A549 (cell line): ENCODE results near the gene CINP. TPM values are rescaled to one million over a fixed set of nuclear protein-coding genes. Genes with fewer than 3 reads are reported as not detected.

ENCODE experiments used
- ATAC-seq, 2 experiments: fragments of 200-7000 bp in 1 of 2; fragments of >200 bp in 1 of 2; cut with Nextera tagmentation in 1 of 2; cut with Tn5 transposase in 1 of 2; 3 replicates each; pipeline versions ENCODE4 v1.8.0 to v1.9.1; 2018 to 2020; ENCODE audit warnings: mild to moderate bottlenecking in 1 of 2, moderate library complexity in 1 of 2
- CTCF ChIA-PET: fragments of 300-600 bp; sonication (Branson Sonifier 250); formaldehyde crosslinking; extraction: SDS; loops from one replicate; lab custom pipeline; 2021; ENCODE audit warnings: antibody characterized with exemption, inconsistent platforms; lab: Yijun Ruan, JAX
- POLR2A ChIA-PET: fragments of 350-600 bp; formaldehyde crosslinking; extraction: SDS; loops from one replicate; lab custom pipeline; 2021; ENCODE audit warnings: antibody characterized with exemption, inconsistent platforms; lab: Yijun Ruan, JAX
- DNase-seq, 2 experiments: peaks; one replicate each; pipeline versions ENCODE4 v3.0.0 to v3.0.0-alpha.2; 2011 to 2016; ENCODE audit warnings: low read depth in 1 of 2, low spot score in 1 of 2
- FAIRE-seq: peaks from 2 replicates; lab custom pipeline; 2011; peaks lifted over from hg19 to GRCh38; lab: Jason Lieb, UNC
- H3K27ac ChIP-seq, 2 experiments: fragments of >200 bp; sonication (Bioruptor Twin); formaldehyde crosslinking; 3 replicates each; pipeline ENCODE4 v1.5.1; 2016 to 2017
- H3K4me1 ChIP-seq: fragments of >200 bp; sonication (Bioruptor Twin); formaldehyde crosslinking; 3 replicates; pipeline ENCODE4 v1.6.1; 2016
- H3K4me2 ChIP-seq: fragments of >200 bp; sonication (Bioruptor Twin); formaldehyde crosslinking; 3 replicates; pipeline ENCODE4 v1.6.1; 2016
- H3K4me3 ChIP-seq: fragments of >200 bp; sonication (Bioruptor Twin); formaldehyde crosslinking; 3 replicates; pipeline ENCODE4 v1.5.1; 2016
- H3K9me3 ChIP-seq: fragments of >200 bp; sonication (Bioruptor Twin); formaldehyde crosslinking; 3 replicates; pipeline ENCODE4 v1.6.1; 2016
- CEBPB ChIP-seq, 2 experiments: fragments of >200 bp in 1 of 2; sonication (Bioruptor Twin) in 1 of 2; formaldehyde crosslinking in 1 of 2; IDR thresholded peaks; 2 replicates each; pipeline ENCODE4 v1.6.1; 2012 to 2016
- CHD4 ChIP-seq: fragments of 200-600 bp; sonication (generic); IDR thresholded peaks from 2 replicates; pipeline ENCODE4 v1.6.1; 2016; ENCODE audit warnings: antibody characterized with exemption, mild to moderate bottlenecking, borderline replicate concordance
- E2F6 ChIP-seq: IDR thresholded peaks from 2 replicates; pipeline ENCODE4 v1.6.1; 2012; ENCODE audit warnings: low read depth, borderline replicate concordance
- EHF ChIP-seq: fragments of 250-450 bp; sonication (Bioruptor Pico); IDR thresholded peaks from 2 replicates; pipeline ENCODE4 v1.5.0; 2020; ENCODE audit warnings: mild to moderate bottlenecking
- EHMT2 ChIP-seq: fragments of 200-600 bp; sonication (generic); IDR thresholded peaks from 2 replicates; pipeline ENCODE4 v1.6.1; 2016; ENCODE audit warnings: antibody characterized with exemption, low read depth, mild to moderate bottlenecking, moderate library complexity
- ESRRA ChIP-seq: fragments of 150-350 bp; IDR thresholded peaks from 2 replicates; pipeline ENCODE4 v1.6.1; 2014; ENCODE audit warnings: mild to moderate bottlenecking, low read length, borderline replicate concordance
- FOSL2 ChIP-seq, 2 experiments: fragments of 450-650 bp in 1 of 2; fragments of >200 bp in 1 of 2; sonication (Bioruptor Twin) in 1 of 2; formaldehyde crosslinking; IDR thresholded peaks; 2 replicates each; pipeline versions ENCODE4 v1.5.0 to v1.6.1; 2016 to 2020; ENCODE audit warnings: mild to moderate bottlenecking in 1 of 2, moderate library complexity in 1 of 2
- FOXS1 ChIP-seq: fragments of 250-450 bp; sonication (Bioruptor Pico); IDR thresholded peaks from 2 replicates; pipeline ENCODE4 v1.5.0; 2020; ENCODE audit warnings: mild to moderate bottlenecking, moderate library complexity
- HEYL ChIP-seq: fragments of 250-450 bp; sonication (Bioruptor Pico); IDR thresholded peaks from 2 replicates; pipeline ENCODE4 v1.8.0; 2021; ENCODE audit warnings: mild to moderate bottlenecking, moderate library complexity
- HOXA7 ChIP-seq: fragments of 250-450 bp; sonication (Bioruptor Pico); IDR thresholded peaks from 2 replicates; pipeline ENCODE4 v1.5.0; 2020; ENCODE audit warnings: mild to moderate bottlenecking, moderate library complexity
- HOXB13 ChIP-seq: fragments of 250-450 bp; sonication (Bioruptor Pico); IDR thresholded peaks from 2 replicates; pipeline ENCODE4 v1.5.0; 2020; ENCODE audit warnings: low read depth, mild to moderate bottlenecking, moderate library complexity
- JUN ChIP-seq, 2 experiments: fragments of >200 bp; sonication (Bioruptor Twin); formaldehyde crosslinking; IDR thresholded peaks; 2 replicates in 1 of 2; 3 replicates in 1 of 2; pipeline ENCODE4 v1.6.1; 2016 to 2017
- JUNB ChIP-seq: fragments of >200 bp; sonication (Bioruptor Twin); formaldehyde crosslinking; IDR thresholded peaks from 2 replicates; pipeline ENCODE4 v1.6.1; 2016
- KDM1A ChIP-seq: fragments of 200-600 bp; sonication (generic); IDR thresholded peaks from 2 replicates; pipeline ENCODE4 v1.6.1; 2016; ENCODE audit warnings: low read depth, mild to moderate bottlenecking
- KDM5A ChIP-seq: fragments of 200-600 bp; sonication (generic); IDR thresholded peaks from 2 replicates; pipeline ENCODE4 v1.6.1; 2016; ENCODE audit warnings: antibody characterized with exemption, mild to moderate bottlenecking
- MAFK ChIP-seq: fragments of 450-650 bp; IDR thresholded peaks from 2 replicates; pipeline ENCODE4 v1.6.1; 2014; ENCODE audit not compliant: partially characterized antibody
- MAZ ChIP-seq: fragments of 150-350 bp; IDR thresholded peaks from 2 replicates; pipeline ENCODE4 v1.6.1; 2014; ENCODE audit warnings: antibody characterized with exemption, low read depth, low read length, borderline replicate concordance
- POLR2AphosphoS2 ChIP-seq: conservative IDR thresholded peaks from 2 replicates; pipeline ENCODE4 v1.6.1; 2012; ENCODE audit warnings: low read length, improper control_type of control experiment, inconsistent platforms
- RAD21 ChIP-seq, 2 experiments: fragments of >200 bp in 1 of 2; sonication (Bioruptor Twin) in 1 of 2; formaldehyde crosslinking in 1 of 2; IDR thresholded peaks in 1 of 2; conservative IDR thresholded peaks in 1 of 2; 2 replicates in 1 of 2; 3 replicates in 1 of 2; pipeline ENCODE4 v1.6.1; 2012 to 2018; ENCODE audit warnings: inconsistent platforms in 1 of 2
- RARB ChIP-seq: fragments of 250-450 bp; sonication (Bioruptor Pico); IDR thresholded peaks from 2 replicates; pipeline ENCODE4 v1.8.0; 2021; ENCODE audit warnings: mild to moderate bottlenecking, moderate library complexity
- RFX5 ChIP-seq: fragments of 450-650 bp; IDR thresholded peaks from 2 replicates; pipeline ENCODE4 v1.7.1; 2014; ENCODE audit warnings: antibody characterized with exemption, mild to moderate bottlenecking, moderate library complexity
- RNF2 ChIP-seq: fragments of 200-600 bp; sonication (generic); IDR thresholded peaks from 2 replicates; pipeline ENCODE4 v1.6.1; 2016; ENCODE audit warnings: low read depth, mild to moderate bottlenecking, antibody characterized with exemption, moderate library complexity, borderline replicate concordance
- TFCP2L1 ChIP-seq: fragments of 250-450 bp; sonication (Bioruptor Pico); IDR thresholded peaks from 2 replicates; pipeline ENCODE4 v1.5.0; 2021; ENCODE audit warnings: mild to moderate bottlenecking
- ZFP36 ChIP-seq: fragments of 450-650 bp; IDR thresholded peaks from 2 replicates; pipeline ENCODE4 v1.6.1; 2014; ENCODE audit warnings: borderline replicate concordance; ENCODE audit not compliant: partially characterized antibody
- ZSCAN20 ChIP-seq: fragments of 250-450 bp; sonication (Bioruptor Pico); IDR thresholded peaks from 2 replicates; pipeline ENCODE4 v1.8.0; 2022; ENCODE audit warnings: mild to moderate bottlenecking, moderate library complexity
- WGBS: methylation state at CpG from one replicate; pipeline ENCODE4 v1.1.6; 2017; ENCODE audit errors: missing lambda C conversion rate; 5-methylcytosine and 5-hydroxymethylcytosine counted together
- polyA plus RNA-seq, 4 experiments: library from polyadenylated mRNA; depleted of rRNA in 3 of 4; stranded (reverse); fragments of >200 nt; fragmentation: RNase III in 1 of 4; extraction: RNeasy Plus Mini Kit Qiagen cat#74134 plus additional on column Dnase treatment in 1 of 4; gene quantifications; 2 replicates in 3 of 4; 3 replicates in 1 of 4; pipeline ENCODE4 v1.2.3, GENCODE V29; 2011 to 2017
- TF ChIP-seq, protein P1 (sequence below): fragments of >200 bp; sonication (Bioruptor Twin); formaldehyde crosslinking; IDR thresholded peaks from 2 replicates; pipeline ENCODE4 v1.6.1; 2016
- TF ChIP-seq, protein P2 (sequence below): fragments of 200-600 bp; sonication (generic); IDR thresholded peaks from 2 replicates; pipeline ENCODE4 v1.6.1; 2016; ENCODE audit warnings: antibody characterized with exemption, mild to moderate bottlenecking, moderate library complexity
- TF ChIP-seq, protein P3 (sequence below): fragments of 150-350 bp; IDR thresholded peaks from 2 replicates; pipeline ENCODE4 v1.6.1; 2014; ENCODE audit warnings: low read depth, mild to moderate bottlenecking, low read length
- TF ChIP-seq, protein P4 (sequence below): IDR thresholded peaks from 2 replicates; pipeline ENCODE4 v1.6.1; 2012

The CINP gene
- polyA plus RNA-seq, 2 of the 4 experiments (the other 2 are of a cell fraction) = 59.9 to 74.6 TPM

- ChIA-PET CTCF (interaction anchor here (0.6 to 6.8 kb wide), 33 partner anchors 10 to 428 kb away, joined by 3 to 83 read pairs (median 8); partner anchors contain the start of genes DYNC1H1 and MOK), POLR2A (interaction anchor here (1.7 kb wide), 1 partner anchor 10 kb away, joined by 6 read pairs; the partner anchor contains the start of gene MOK)
- H3K27ac ChIP-seq = peak overlapping the region in 1 of 2 experiments; percentile 91; a peak in 2 of 6 replicates
These were observed 47.6 kb downstream of the CINP start for GRCh38 chr14:102315121-102315520.

DNA sequence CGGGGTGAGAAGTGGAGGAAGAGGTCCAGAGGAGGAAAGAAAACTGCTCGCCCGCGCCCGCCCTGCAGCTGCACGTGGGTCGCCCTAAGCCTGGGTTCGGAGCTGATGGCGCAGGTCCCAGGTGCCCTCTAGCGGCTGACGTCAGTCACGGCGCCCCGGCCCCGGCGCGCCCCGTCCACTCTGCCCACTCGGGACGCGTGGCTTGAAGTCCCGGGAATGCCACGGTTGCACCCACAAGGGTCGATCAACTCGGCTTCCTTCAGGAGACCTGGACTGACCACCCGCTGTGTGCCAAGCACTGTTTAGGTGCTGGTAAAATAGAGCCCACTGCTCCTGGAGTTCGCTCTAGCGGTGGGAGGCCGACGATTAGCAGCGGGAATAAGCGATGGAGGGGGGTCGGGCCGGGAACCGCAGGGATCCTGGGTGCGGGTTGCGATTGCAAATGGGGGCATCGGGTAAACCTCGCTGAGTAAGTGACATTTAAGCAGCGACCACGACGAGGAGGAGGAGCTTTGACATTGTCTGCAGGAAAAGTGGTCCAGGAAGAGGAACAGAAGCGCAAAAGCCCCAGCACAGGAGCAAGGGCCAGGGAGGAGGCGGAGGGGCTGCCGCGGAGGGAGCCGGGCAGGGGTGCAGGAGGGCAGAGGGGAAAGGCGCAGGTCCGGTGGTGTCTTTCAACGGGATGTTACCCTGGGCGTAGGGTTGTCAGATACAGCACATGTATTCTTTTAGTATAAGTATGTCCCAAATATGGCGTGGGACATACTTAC is 48.3 kb downstream of the CINP start:
- H3K4me1 ChIP-seq = peaks cover 28% of the 10 kb centered on the region
- ChIA-PET CTCF (interaction anchor here (0.6 to 6.8 kb wide), 62 partner anchors 11 to 545 kb away, joined by 3 to 83 read pairs (median 5); partner anchors contain the start of genes DYNC1H1, MOK and WDR20), POLR2A (interaction anchor here (0.9 to 1.7 kb wide), 2 partner anchors 9 to 40 kb away, joined by 4 to 6 read pairs; partner anchors contain the start of gene MOK)
- DNase-seq = peak; percentile 84 to 88
- WGBS = 13% methylated on average over 39 of the region's 52 CpGs
- FAIRE-seq = no peak
- peak overlapping the region; percentile 90 for H3K4me2 ChIP-seq
- H3K27ac ChIP-seq = peak overlapping the region; percentile 70 to 91
- H3K9me3 ChIP-seq = no peaks in the 10 kb centered on the region
- peak; percentile 62 to 72 for ATAC-seq
- peak overlapping the region; percentile 54 for H3K4me3 ChIP-seq
- TF ChIP-seq TFCP2L1 (CRISPR knock-in tag) (no peak), EHF (no peak), MAFK (no peak), JUNB (no peak), KDM1A (no peak), FOSL2 (IDR thresholded peaks at IDR 0.05) (no peak), FOSL2 (CRISPR knock-in tag; IDR thresholded peaks at IDR 0.05) (peak; percentile 15; the same call in 1 of the 2 replicates), CHD4 (peak; percentile 35; the same call in 1 of the 2 replicates), HEYL (CRISPR knock-in tag) (no peak), MAZ (no peak), ESRRA (no peak), RAD21 (conservative IDR thresholded peaks at IDR 0.05 in 1 of 2, IDR thresholded peaks at IDR 0.05 in 1 of 2) (peak; percentile 96 to 99), HOXB13 (CRISPR knock-in tag) (no peak), RFX5 (no peak), E2F6 (peak; percentile 96), JUN (IDR thresholded peaks at IDR 0.05) (peak in 1 of 2 experiments; percentile 46; a peak in 1 of 5 replicates), ZSCAN20 (CRISPR knock-in tag) (no peak), ZFP36 (no peak), HOXA7 (CRISPR knock-in tag) (no peak), FOXS1 (CRISPR knock-in tag) (no peak), EHMT2 (no peak), KDM5A (peak; percentile 98), CEBPB (IDR thresholded peaks at IDR 0.05) (no peak), RARB (CRISPR knock-in tag) (no peak), RNF2 (no peak)
- TF ChIP-seq, protein P1, sequence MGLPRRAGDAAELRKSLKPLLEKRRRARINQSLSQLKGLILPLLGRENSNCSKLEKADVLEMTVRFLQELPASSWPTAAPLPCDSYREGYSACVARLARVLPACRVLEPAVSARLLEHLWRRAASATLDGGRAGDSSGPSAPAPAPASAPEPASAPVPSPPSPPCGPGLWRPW = no peak
- TF ChIP-seq, protein P2, sequence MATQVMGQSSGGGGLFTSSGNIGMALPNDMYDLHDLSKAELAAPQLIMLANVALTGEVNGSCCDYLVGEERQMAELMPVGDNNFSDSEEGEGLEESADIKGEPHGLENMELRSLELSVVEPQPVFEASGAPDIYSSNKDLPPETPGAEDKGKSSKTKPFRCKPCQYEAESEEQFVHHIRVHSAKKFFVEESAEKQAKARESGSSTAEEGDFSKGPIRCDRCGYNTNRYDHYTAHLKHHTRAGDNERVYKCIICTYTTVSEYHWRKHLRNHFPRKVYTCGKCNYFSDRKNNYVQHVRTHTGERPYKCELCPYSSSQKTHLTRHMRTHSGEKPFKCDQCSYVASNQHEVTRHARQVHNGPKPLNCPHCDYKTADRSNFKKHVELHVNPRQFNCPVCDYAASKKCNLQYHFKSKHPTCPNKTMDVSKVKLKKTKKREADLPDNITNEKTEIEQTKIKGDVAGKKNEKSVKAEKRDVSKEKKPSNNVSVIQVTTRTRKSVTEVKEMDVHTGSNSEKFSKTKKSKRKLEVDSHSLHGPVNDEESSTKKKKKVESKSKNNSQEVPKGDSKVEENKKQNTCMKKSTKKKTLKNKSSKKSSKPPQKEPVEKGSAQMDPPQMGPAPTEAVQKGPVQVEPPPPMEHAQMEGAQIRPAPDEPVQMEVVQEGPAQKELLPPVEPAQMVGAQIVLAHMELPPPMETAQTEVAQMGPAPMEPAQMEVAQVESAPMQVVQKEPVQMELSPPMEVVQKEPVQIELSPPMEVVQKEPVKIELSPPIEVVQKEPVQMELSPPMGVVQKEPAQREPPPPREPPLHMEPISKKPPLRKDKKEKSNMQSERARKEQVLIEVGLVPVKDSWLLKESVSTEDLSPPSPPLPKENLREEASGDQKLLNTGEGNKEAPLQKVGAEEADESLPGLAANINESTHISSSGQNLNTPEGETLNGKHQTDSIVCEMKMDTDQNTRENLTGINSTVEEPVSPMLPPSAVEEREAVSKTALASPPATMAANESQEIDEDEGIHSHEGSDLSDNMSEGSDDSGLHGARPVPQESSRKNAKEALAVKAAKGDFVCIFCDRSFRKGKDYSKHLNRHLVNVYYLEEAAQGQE = no peak
- TF ChIP-seq, protein P3, sequence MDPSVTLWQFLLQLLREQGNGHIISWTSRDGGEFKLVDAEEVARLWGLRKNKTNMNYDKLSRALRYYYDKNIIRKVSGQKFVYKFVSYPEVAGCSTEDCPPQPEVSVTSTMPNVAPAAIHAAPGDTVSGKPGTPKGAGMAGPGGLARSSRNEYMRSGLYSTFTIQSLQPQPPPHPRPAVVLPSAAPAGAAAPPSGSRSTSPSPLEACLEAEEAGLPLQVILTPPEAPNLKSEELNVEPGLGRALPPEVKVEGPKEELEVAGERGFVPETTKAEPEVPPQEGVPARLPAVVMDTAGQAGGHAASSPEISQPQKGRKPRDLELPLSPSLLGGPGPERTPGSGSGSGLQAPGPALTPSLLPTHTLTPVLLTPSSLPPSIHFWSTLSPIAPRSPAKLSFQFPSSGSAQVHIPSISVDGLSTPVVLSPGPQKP = no peak
- TF ChIP-seq, protein P4, sequence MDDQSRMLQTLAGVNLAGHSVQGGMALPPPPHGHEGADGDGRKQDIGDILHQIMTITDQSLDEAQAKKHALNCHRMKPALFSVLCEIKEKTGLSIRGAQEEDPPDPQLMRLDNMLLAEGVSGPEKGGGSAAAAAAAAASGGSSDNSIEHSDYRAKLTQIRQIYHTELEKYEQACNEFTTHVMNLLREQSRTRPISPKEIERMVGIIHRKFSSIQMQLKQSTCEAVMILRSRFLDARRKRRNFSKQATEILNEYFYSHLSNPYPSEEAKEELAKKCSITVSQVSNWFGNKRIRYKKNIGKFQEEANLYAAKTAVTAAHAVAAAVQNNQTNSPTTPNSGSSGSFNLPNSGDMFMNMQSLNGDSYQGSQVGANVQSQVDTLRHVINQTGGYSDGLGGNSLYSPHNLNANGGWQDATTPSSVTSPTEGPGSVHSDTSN = no peak

More at GRCh38 chr14:102315121-102315520, 47.6 kb downstream of the CINP start:
- WGBS = 92% methylated on average over 6 of the region's 6 CpGs
- no peak overlapping the region for H3K4me3 ChIP-seq
- H3K4me1 ChIP-seq = peaks cover 28% of the 10 kb centered on the region
- DNase-seq = no peak
- TF ChIP-seq CEBPB (IDR thresholded peaks at IDR 0.05) (no peak), FOXS1 (CRISPR knock-in tag) (no peak), POLR2AphosphoS2 (no peak), TFCP2L1 (CRISPR knock-in tag) (no peak)
- TF ChIP-seq, all 56 proteins: peak for 0
- ATAC-seq = no peak
- no peak for FAIRE-seq
- peak overlapping the region; percentile 90; the same call in 1 of the 3 replicates for H3K4me2 ChIP-seq
- no peaks in the 10 kb centered on the region for H3K9me3 ChIP-seq
